Medulla oblongata (tissue), 1 donor: ENCODE data around the gene DISP1.
A peak's percentile ranks its signal among the peaks of the same experiment; 100 is the strongest.

ENCODE experiments used
- DNase-seq: peaks from one replicate; pipeline ENCODE4 v3.0.0-alpha.2; 2015; ENCODE audit errors: extremely low spot score

DISP1 gene, protein sequence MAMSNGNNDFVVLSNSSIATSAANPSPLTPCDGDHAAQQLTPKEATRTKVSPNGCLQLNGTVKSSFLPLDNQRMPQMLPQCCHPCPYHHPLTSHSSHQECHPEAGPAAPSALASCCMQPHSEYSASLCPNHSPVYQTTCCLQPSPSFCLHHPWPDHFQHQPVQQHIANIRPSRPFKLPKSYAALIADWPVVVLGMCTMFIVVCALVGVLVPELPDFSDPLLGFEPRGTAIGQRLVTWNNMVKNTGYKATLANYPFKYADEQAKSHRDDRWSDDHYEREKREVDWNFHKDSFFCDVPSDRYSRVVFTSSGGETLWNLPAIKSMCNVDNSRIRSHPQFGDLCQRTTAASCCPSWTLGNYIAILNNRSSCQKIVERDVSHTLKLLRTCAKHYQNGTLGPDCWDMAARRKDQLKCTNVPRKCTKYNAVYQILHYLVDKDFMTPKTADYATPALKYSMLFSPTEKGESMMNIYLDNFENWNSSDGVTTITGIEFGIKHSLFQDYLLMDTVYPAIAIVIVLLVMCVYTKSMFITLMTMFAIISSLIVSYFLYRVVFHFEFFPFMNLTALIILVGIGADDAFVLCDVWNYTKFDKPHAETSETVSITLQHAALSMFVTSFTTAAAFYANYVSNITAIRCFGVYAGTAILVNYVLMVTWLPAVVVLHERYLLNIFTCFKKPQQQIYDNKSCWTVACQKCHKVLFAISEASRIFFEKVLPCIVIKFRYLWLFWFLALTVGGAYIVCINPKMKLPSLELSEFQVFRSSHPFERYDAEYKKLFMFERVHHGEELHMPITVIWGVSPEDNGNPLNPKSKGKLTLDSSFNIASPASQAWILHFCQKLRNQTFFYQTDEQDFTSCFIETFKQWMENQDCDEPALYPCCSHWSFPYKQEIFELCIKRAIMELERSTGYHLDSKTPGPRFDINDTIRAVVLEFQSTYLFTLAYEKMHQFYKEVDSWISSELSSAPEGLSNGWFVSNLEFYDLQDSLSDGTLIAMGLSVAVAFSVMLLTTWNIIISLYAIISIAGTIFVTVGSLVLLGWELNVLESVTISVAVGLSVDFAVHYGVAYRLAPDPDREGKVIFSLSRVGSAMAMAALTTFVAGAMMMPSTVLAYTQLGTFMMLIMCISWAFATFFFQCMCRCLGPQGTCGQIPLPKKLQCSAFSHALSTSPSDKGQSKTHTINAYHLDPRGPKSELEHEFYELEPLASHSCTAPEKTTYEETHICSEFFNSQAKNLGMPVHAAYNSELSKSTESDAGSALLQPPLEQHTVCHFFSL (N-terminal part only)

DNA sequence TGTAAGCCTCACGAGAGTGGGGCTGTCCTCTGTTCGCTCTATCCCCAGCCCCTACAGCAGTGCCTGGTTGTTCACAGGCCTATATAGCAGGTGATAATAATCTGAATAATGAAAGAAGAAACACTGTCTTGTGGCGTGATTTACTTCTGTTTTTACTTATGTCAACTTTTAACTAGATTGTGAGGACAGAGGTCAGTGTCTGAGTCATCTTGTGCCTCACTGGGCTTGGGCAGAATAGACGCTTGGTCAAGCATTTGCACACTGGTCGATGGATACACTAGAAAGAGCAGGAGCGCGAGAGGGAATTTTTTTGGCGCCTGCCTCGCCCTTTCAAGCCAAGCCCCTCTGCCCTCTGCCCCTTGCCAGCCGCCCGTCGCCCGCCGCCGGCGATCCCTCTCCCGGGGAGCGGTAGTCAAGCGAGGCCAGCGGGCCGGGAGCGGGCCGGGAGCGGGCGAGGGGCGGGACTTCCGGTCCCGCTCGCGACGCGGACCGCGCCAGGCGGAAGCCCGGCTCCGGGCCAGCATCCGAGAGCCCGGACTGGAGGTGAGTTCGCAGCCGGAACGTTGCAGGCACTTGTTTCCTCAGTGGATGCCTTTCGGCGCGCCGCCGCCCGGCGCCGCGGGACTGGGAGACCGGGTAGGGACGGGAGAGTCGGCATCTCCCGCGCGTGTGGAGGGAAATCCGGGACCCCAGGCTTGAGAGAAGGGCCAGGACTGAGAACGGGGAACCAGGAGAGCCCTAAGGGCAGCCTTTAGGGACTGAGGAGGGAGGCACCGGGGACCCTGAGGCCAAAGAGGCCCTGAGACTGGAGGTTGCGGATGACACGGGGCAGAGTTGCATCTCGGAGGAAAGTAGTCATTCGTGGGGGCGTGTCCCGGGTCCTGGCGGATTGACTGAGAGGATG is at the start of gene DISP1:
Gene DISP1, plus strand, starts transcription at position 504 of the 904 bp plus-strand sequence. CDS start 127,785 bp downstream, outside the sequence.
- DNase-seq, result peak; percentile 83

DNA sequence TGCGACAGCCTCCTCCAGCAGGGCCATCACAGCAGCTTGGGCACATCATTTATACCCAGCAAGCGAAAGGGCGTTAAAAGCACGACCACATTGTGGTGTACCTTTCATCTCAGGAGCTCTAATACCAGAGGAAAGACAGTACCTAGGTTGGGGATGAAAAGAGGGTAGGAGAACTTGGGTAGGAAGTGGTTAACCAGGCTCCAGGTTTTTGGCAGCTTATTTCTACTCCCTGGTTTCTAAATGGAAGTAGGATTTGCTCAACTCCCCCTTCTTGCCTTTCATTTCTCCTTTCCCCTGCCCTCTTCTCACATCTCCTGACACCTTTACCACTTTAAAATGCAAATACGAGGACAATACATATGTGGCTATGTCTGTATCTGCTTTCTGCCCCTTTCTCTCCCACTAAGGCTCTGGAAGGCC is 47.7 kb upstream of the DISP1 start:
- DNase-seq, result no peak

DNA sequence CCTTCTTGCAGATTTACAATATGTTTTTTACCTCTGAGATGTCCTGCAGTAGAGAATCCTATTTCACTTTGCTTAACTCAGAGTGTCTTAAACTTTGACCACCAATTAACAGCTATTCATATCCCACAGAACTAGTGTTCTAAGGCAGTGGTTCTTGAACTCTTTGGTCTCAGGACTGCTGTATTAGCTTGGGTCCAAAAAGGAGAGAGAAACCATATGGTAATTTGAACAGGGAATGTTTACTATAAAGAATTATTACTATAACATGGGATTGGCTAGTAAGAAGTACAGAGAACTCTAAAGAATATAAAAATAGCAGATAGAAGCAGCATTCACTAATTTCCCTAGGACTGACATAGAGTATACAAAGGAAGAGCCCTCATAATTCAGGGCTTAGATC is 46.2 kb upstream of the DISP1 start:
- no peak for DNase-seq

DNA sequence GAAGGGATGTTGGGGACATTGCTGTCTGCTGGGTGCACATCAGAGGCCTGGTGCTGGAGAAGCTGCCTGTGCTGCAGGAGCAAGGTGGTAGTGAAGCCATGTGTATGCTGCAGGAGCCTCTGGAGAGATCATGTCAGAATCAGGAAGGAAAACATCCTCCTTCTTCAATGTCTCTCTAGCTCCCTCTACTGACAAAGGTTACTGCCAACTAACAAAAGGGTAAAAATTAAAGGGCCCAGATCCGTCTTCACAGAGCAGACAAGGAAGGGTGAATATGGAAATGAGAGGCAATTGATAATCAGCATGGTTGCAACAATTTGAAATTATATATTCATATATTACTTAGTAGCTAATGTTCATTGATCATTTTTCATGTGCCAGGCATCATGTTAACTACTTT is 45.7 kb upstream of the DISP1 start:
- DNase-seq, result no peak

DNA sequence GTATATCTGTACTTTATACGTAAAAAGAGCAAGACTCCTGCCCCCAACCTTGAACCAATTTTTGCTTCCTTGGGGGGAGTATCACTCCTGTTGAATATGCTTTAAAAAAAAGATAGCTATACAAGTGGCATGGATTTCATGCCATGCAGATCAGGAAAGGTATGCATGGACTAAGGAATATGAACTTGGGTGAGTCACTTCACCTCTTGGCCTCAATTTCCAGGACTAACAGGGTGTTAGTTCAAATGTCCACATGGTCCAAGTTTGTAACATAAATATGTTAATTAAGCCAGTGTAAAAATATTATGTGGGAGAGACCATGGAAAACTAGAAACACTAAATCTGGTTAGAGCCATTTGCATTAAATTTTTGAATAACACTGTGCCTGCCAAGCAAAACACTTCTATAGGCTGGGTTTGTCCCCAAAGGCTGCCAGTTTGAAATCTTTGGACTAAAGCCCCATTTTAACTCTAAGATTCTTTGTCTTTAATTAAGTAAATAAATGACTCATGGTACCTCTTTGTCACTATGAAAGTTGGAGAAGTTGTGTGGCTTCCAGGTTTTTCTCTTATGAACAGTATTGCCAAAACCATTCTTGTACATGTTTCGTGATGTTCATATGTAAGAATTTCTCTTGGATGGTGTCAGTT is 44.7 kb upstream of the DISP1 start:
- no peak for DNase-seq

DNA sequence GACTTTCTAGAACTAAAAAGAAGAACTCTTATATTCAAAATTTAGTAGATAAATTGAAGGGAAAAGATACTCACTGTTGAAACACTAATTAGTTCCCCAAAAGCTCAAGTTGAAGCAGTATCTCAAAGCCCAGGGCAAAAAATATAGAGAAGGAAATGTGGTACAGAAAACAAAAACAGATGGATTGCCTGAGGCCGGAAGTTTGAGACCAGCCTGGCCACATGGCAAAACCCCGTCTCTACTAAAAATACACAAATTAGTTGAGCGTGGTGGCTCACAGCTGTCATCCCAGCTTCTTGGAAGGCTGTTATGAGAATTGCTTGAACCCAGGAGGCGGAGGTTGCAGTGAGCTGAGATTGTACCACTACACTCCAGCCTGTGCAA is 41.9 kb upstream of the DISP1 start:
- peak; percentile 61 for DNase-seq

DNA sequence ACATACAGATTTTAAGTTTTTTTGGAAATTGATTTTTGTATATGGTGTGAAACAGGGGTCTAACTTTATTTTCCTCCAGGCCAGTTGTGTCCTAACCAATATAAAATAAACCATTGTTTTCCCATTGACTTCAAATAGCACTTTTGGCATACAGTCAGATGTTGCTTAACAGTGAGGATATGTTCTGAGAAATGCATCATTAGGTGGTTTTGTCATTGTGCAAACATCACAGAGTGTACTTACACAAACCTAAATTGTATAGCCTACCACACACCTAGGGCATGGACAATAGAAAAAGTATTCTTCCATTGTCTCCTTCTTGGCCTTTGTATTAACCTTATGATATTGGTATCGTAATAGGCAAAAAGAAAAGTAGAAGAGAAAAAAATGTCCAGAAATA is 37.4 kb upstream of the DISP1 start:
- no peak for DNase-seq

DNA sequence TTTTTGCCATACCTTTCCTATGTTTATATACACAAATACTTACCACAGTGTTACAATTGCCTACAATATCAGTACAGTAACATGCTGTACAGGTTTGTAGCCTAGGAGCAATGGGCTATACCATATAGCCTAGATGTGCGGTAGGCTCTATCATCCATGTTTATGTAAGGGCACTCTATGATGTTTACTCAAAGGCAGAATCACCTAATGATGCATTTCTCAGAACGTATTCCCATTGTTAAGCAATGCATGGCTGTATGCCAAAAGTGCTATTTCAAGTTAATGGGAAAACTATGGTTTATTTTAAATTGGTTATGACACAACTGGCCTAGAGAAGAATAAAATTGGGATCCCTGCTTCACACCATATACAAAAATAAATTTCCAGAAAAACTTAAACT is 36.9 kb upstream of the DISP1 start:
- no peak for DNase-seq

DNA sequence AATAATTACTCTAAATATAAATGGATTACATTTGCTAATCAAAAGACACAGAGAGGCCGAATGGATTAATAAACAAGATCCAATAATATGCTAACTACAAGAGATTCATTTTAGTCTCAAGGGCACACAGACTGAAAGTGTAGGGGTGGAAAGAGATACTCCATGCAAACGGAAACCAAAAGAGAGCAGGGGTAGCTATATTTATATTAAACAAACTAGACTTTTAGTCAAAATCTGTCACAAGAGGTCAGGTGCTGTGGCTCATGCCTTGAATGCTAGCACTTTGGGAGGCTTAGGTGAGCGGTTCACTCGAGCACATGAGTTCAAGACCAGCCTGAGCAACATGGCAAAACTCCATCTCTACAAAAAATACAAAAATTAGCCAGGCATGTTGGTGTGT is 33.6 kb upstream of the DISP1 start:
- no peak for DNase-seq

DNA sequence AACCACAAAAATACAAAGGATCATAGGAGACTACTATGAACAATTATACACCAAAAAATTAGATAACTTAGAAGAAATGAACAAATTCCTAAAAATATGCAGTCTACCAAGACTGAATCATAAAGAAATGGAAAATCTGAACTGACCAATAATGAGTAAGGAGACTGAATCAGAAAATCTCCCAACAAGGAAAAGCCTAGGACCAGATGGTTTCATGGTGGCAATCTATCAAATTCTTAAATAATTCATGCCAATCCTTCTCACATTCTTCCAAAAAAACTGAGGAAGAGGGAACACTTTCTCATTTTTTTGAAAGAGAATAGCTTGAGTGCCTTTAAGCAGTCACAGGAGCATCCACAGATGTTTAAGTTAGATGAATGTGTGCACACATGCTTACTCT is 31.8 kb upstream of the DISP1 start:
- DNase-seq, result no peak

DNA sequence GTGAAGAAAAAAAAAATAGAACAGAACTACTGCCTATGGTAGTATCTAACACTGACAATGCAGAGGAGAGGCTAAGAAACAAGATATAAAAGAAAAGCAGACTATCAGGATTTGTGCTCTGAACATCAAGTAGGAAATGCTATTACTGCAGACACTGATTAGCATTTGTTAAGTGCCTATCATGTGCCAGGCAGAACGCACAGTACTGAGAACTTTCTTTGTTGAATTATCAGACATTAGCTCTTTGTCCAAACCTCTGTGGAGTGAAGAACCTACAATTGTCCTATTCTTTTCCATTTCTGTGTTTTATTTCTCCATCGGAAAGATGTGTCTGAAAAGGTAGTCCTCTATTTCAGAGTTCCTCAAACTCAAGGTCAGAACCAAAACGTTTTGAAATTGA is 30.5 kb upstream of the DISP1 start:
- DNase-seq, result peak; percentile 78

DNA sequence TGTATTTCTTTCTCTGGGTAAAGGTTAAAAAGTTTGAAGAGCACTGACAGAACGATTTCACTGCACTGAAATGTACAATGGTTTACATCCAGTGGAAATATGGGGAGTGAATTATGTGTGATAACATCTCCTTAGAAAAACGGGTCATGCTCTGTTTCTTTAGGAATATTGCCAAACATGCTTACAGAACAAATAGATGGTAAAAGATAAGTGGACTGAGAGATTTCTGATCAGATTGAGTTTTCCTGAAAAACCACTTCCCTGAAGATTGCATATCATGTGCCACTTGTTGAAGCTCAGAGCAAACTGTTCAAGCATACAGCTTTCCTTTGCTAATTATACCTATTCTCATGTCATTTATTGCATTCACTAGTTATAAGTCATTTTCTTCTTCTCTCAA is 29.9 kb upstream of the DISP1 start:
- DNase-seq, result peak; percentile 28

DNA sequence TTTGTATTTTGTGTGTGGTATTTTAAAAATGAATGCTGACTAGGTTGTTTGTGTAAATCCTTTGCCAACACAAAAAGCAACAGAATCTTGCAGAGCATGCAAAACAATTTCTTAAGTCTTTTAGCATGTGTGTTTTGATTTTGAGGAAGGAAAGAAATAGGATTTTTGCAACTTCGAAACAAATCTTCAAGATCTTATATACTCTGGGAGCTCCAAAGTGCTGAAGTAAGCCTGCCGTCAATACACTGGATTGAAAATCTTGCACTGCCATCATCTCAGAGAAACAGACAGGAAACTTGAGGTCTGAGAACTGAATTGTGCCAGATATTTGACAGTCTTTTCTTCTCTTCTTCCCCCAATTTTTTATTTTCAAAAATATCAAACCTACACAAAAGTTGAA is 29.3 kb upstream of the DISP1 start:
- peak; percentile 44 for DNase-seq

DNA sequence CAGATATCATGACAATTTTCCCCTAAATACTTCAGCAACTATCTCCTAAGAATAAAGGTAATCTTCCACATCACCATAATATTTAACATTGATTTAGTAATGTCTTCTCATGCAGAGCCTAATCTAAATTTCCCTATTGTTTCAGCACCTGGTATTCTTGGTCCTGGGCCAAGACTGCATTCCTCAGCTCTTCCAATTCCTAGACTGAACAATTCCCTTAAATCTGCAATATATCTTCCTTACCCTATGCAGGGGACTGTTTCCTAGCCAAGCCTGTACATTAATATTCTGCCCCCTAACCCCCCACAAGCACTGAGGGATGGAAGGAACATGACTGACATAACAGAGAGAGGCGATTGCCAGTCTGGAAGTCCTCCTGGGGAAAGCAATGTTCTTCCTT is 28.7 kb upstream of the DISP1 start:
- DNase-seq, result no peak

DNA sequence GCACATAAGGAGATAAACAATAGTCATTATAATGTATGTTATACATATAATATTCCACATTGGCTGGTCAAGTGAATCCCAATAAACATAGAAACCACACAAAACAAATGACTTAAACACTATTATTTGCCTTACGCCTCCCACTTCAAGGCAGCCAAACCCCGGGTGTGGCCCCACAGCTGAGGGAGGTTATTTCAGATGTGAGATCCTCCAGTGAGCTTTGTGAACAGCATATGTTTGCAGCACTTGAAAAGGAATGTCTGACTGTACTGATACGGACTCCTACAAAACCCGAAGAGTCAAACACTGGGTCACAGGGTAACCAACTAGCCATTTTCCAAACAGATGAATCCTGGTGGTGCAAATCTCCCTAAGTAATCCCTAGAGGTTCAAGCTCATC is 27.1 kb upstream of the DISP1 start:
- no peak for DNase-seq

DNA sequence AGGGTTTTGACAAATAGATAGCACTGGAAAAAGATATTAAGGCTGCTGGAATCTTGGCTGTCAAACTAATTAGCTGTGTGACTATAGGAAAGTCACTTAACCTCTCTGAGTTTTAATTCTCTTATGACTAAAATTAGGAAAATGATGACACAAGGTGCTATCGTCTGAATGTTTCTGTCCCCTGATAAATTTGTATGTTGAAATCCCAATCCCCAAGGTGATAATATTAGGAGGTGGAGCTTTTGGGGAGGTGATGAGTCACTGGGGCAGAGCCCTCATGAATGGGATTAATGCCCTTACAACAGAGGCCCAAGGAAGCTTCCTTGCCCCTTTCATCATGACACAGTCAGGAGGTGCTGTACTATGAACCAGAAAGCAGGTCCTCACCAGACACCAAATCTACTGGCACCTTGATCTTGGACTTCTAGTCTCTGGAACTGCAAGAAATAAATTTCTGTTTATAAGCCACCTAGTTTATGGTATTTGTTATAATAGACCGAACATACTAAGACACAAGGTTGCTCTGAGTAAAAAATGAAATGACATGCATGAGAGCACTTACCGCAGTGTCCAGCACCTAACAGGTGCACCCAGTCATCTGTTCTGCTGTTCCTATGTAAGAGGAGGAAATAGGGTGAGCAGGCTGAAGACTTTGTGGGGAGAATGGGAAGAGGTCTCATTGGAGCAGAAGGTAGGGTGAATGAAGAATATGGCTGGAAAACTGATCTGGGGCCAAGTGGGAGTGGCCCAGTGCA is 26.3 kb upstream of the DISP1 start:
- DNase-seq, result no peak

DNA sequence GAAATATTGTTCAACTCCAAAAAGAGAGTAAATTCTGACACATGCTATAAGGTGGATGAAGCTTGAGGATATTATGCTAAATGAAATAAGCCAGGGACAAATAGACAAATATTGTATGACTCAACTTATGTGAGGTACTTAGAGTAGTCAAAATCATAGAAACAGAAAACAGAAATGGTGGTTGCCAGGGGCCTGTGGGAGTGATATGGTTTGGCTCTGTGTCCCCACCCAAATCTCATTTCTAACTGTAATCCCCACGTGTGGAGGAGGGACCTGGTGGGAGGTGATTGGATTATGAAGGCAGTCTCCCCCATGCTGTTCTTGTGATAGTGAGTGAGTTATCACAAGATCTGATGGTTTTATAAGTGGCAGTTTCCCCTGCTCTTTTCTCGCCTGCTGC is 24.7 kb upstream of the DISP1 start:
- no peak for DNase-seq

DNA sequence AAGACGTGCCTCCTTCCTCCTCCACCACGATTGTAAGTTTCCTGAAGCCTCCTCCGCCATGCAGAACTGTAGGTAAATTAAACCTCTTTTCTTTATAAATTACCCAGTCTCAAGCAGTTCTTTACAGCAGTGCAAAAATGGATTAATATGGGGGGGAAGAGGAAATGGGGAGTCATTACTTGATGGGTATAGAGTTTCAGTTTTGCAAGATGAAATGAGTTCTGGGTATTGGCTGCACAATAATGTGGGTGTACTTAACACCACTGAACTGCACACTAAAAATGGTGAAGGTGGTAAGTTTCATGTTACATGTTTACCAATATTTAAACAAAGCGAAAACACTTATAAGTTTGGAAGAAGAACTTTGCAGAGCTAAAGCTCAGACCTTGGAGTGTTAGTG is 24.3 kb upstream of the DISP1 start:
- no peak for DNase-seq

DNA sequence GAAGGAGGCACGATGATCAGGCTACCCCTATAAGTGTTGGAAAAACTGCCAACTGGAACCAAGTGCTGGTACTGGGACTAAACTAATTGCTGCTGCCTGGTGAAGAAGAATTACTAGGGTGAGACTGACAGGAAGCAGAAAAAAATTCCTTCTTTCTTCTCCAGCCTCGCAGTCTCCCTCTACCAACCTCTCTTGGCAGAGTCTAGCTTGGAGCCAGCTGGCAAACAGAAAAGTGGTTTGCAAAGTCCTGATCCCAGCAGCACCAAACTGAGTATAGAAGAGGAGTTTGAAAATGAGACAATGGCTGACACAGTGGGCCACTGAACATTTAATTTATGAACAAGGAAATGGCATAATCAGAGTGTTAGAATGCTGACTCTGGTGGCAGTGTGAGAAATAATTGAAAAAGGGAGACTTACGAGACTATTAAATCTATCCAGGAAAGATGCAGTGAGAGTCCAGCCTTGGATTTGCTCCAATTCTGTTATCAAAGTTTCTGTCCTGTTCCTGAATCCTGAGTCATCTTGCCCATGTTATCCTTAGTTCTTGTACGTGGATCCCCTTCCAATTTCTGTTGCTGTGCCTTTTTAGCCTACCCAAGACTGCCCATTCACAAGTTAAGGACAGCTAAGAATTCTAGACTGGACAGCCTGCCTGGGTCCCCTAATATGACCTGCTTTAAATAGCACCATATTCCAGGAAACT is 23.7 kb upstream of the DISP1 start:
- DNase-seq, result no peak
